GM13976 (cell line): ENCODE data around the gene TLR9.

ENCODE experiments used
- DNase-seq: peaks from one replicate; pipeline ENCODE4 v3.0.0; 2012; ENCODE audit warnings: low spot score
- in situ Hi-C: fragments of 300-500 bp; cut with MboI; formaldehyde crosslinking; loops from one replicate; pipeline ENCODE4 v1.12.0; 2022; ENCODE audit warnings: low sequenced_read_pairs, mixed read lengths, inconsistent platforms; ENCODE audit not compliant: unreplicated experiment
- TF ChIP-seq, protein P1 (sequence below): IDR thresholded peaks from 2 replicates; pipeline ENCODE4 v1.5.1; 2012; ENCODE audit warnings: borderline replicate concordance, mild to moderate bottlenecking; ENCODE audit not compliant: insufficient read depth; ENCODE audit errors: extremely low read depth, missing control alignments, control extremely low read depth

The TLR9 gene

DNA sequence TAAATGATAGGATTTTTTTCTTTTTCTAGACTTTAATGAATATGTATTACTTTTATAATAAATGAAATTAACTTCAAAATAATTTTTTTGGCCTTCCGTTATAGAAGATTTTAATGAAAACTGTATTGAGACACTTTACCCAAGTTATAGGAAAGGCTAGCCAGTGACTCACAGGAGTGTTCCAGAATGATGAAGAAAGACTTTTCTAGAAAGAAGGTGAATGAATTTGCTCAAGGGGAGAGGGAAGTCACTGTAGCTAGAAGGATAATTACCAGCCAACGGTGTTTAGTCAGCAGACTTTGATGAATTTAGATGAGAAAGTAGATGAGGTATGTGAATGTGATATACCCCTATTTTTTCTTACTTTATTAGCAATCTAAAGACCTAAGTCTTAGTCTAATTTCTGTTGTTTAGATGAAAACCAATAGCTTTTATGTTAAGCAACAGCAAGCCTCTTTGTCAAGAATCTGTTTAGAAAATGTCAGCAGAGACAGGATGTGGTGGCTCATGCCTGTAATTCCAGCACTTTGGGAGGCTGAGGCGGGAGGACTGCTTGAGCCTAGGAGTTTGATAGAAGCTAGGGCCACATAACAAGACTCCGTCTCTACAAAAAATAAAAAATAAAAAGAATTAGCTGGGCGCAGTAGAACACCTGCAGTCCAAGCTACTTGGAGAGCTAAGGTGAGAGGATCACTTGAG is 24.3 kb downstream of the TLR9 start:
- DNase-seq = no peak
- TF ChIP-seq, protein P1, sequence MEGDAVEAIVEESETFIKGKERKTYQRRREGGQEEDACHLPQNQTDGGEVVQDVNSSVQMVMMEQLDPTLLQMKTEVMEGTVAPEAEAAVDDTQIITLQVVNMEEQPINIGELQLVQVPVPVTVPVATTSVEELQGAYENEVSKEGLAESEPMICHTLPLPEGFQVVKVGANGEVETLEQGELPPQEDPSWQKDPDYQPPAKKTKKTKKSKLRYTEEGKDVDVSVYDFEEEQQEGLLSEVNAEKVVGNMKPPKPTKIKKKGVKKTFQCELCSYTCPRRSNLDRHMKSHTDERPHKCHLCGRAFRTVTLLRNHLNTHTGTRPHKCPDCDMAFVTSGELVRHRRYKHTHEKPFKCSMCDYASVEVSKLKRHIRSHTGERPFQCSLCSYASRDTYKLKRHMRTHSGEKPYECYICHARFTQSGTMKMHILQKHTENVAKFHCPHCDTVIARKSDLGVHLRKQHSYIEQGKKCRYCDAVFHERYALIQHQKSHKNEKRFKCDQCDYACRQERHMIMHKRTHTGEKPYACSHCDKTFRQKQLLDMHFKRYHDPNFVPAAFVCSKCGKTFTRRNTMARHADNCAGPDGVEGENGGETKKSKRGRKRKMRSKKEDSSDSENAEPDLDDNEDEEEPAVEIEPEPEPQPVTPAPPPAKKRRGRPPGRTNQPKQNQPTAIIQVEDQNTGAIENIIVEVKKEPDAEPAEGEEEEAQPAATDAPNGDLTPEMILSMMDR = no peak
- in situ Hi-C loops = no loop called here

DNA sequence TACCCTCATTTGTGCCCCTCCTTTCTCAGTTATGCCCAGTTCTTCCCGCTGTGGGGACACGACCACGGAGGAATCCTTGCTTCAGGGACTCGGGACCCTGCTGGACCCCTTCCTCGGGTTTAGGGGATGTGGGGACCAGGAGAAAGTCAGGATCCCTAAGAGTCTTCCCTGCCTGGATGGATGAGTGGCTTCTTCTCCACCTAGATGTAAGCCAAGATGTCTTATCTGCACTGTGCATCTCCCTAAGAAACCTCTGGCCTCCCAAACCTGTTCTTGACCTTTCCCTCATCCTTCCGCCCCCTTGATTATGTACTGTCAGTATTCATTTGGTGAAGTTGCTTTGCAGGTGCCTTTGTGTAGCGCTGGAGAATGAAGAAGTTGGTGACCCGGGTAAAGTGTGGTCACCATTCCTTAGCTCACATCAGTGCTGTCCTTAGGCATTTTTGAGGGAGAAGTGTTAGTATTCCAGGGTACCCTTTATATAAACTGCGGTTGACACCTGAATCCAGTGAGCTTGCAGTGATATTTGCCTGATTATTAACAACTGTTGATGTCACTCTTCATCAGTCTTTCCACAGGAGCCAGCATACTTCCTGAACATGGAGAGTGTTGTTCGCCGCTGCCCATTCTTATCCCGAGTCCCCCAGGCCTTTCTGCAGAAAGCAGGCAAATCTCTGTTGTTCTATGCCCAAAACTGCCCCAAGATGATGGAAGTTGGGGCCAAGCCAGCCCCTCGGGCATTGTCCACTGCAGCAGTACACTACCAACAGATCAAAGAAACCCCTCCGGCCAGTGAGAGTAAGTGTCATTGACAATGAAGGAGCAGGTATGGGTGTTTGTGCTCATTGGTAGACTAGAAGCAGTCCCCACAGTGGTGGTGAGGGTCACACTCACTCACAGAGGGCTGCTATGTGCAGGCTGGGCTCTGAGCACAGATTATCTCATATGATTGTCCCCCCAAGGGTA is 26.5 kb downstream of the TLR9 start:
- TF ChIP-seq, protein P1 = no peak
- no peak for DNase-seq
- in situ Hi-C loops = no loop called here

DNA sequence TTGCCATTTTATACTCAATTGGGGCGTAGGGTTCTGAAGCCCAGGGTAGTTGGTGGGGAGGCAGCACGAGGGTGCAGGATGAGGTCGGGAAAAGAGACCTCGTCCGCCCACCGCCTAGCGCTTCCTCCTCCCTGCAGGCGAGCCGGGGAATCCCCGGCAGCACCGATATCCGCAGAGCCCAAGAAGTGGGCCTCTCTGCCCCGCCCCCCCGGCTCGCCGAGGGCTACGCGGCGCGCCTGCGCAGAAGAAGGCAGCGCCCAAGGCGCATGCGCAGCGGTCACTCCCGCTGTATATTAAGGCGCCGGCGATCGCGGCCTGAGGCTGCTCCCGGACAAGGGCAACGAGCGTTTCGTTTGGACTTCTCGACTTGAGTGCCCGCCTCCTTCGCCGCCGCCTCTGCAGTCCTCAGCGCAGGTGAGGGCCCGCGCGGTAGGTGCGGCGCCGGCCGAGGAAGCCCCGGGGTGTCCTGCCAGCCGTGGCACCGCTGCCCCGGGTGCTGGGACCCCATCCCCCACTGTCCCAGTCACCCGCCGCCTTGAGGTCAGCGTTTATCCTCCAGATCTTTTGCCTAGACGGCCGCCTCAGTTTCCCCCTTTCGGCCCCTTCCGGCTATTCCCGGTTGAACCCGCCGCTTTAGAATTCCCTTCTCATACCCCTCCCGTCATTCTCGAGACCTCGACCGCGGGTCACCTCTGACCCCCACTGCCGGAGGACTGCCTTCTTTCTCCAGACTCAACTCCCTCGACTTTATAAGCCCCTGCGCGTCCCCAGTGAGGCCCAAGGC is 27.4 kb downstream of the TLR9 start, which contains the start of gene ALAS1:
TSS of gene ALAS1 (plus strand) at position 319 of the 784 bp plus-strand sequence. CDS start 1,082 bp downstream, outside the sequence.
- DNase-seq = peak; percentile 99
- TF ChIP-seq, protein P1 = no peak
- in situ Hi-C loops = no loop called here

- in situ Hi-C loops = no loop called here
- TF ChIP-seq, protein P1 = no peak
- no peak for DNase-seq
These were observed 28.0 kb downstream of the TLR9 start for GRCh38 chr3:52197499-52197841.

DNA sequence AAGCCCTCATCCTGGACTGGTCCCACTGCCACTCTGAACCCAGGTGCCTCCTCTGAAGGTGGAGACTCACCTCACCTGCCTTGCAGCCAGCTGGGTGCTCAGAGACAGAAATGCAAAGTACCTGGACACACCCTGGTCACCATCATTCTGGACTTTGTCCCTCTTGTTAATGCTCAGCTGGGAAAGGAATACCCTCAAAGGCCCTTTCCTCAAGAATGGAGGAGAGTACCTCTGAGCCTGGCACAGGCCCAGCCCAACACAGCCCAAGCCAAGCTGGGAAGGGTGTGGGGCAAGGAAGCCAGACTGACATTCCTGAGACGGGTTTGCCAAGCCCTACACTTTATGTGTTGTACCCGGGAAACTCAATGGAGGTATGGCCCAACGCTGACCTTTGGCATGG is 28.5 kb downstream of the TLR9 start:
- in situ Hi-C loops = no loop called here
- DNase-seq = no peak
- TF ChIP-seq, protein P1 = no peak

- DNase-seq = no peak
- TF ChIP-seq, protein P1 = no peak
- in situ Hi-C loops = no loop called here
These were observed 29.6 kb downstream of the TLR9 start for GRCh38 chr3:52195823-52196331.
